IPS DF 6.9 (cell line): ENCODE measurements around the gene EREG.

ENCODE experiments used
- DNase-seq: peaks from one replicate; pipeline ENCODE4 v3.0.0-alpha.2; 2013; ENCODE audit warnings: low read depth, low spot score
- H3K27ac ChIP-seq: one replicate; pipeline ENCODE4 v1.5.1; 2013; ENCODE audit warnings: low read length, control low read depth
- H3K27me3 ChIP-seq: 2 replicates; pipeline ENCODE4 v1.6.1; 2013; ENCODE audit warnings: mild to moderate bottlenecking, low read length; ENCODE audit not compliant: control insufficient read depth, insufficient read depth
- H3K36me3 ChIP-seq: 2 replicates; pipeline ENCODE4 v1.6.1; 2013; ENCODE audit warnings: low read length; ENCODE audit not compliant: control insufficient read depth, insufficient read depth
- H3K4me1 ChIP-seq: 2 replicates; pipeline ENCODE4 v1.6.1; 2013; ENCODE audit warnings: low read length; ENCODE audit not compliant: control insufficient read depth, insufficient read depth
- H3K4me3 ChIP-seq: 2 replicates; pipeline ENCODE4 v1.5.1; 2013; ENCODE audit warnings: mild to moderate bottlenecking, low read length
- H3K9me3 ChIP-seq: 2 replicates; pipeline ENCODE4 v1.6.1; 2013; ENCODE audit warnings: low read length, inconsistent platforms; ENCODE audit not compliant: control insufficient read depth, insufficient read depth
- WGBS: extraction: QIAGEN DNeasy Blood & Tissue Kit; methylation state at CpG from one replicate; pipeline ENCODE4 v1.1.7; 2013; ENCODE audit warnings: mixed read lengths, missing lambda C conversion rate; ENCODE audit not compliant: insufficient read length, insufficient coverage; 5-methylcytosine and 5-hydroxymethylcytosine counted together

Gene EREG

DNA sequence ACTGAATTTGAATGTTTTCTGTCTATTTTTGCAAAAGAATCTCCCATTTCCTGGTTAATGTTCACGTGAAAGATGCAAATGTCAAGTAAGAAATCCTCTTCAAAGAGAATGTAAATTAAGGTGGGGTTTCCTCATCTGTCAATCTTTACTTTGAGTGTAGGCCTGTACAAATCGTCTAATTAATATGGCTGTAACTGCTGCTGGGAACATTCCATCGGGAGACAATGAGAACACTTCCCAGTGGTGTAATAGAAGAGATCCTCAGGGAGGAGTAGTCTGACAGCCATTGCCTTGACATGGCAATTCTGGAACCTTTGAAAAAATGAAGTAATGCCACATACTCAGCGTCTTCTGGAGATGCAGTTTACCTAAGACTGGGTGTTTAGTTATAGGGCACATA lies 3.7 kb downstream of the EREG start:
- peaks cover 3% of the 10 kb centered on the region; the same call in 1 of the 2 replicates for H3K27me3 ChIP-seq
- H3K36me3 ChIP-seq = no peaks in the 10 kb centered on the region
- H3K27ac ChIP-seq = no peak overlapping the region
- H3K9me3 ChIP-seq = no peaks in the 10 kb centered on the region
- WGBS = no CpG with 5 or more reads among the region's 4 CpGs
- DNase-seq = no peak
- H3K4me3 ChIP-seq = no peak overlapping the region
- no peaks in the 10 kb centered on the region; the same call in 1 of the 2 replicates for H3K4me1 ChIP-seq

DNA sequence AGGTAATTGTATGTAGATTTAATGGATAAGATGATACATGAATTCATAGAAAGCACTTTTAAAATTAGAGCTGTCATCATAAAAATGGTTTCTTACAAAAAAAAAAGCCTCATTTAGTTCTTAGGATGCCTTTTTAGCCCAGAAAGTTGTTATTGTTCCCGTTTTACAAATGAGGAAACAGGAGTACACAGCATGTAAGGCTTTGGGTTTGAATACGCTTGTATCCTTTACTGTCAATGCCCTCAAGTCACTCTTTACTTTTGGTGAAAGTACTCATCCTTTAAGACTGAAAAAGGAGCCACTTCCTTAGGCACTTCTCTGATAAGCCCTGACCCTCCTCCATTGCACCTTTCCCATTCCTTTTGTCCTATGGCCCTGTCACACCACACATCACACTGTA lies 4.9 kb downstream of the EREG start:
- H3K36me3 ChIP-seq = no peaks in the 10 kb centered on the region
- no peaks in the 10 kb centered on the region for H3K4me1 ChIP-seq
- WGBS = no CpG with 5 or more reads among the region's 2 CpGs

DNA sequence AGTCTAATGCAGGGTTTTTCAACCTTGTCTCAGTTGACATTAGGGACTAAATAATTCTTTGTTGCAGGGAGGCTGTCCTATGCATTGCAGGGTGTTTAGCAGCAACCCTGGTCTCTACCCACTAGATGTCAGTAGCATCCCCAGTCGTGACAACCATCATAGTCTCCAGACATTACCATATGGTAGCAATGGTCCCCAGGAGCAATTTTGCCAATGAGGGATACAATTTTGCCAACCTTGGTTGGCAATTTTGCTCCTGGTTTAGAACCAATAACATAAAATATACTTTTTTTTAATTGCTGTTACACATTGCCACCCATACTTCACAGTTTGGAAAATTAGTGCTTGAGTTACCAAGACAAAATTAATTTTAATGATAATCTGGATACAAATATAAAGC lies 6.0 kb downstream of the EREG start:
- Histone ChIP-seq H3K4me3 (no peak overlapping the region), H3K4me1 (no peaks in the 10 kb centered on the region), H3K9me3 (no peaks in the 10 kb centered on the region), H3K36me3 (no peaks in the 10 kb centered on the region), H3K27me3 (peaks cover 1% of the 10 kb centered on the region; the same call in 1 of the 2 replicates), H3K27ac (no peak overlapping the region)
- DNase-seq = no peak
- no CpG with 5 or more reads among the region's 1 CpG for WGBS

More for the DNA sequence above, 4.9 kb downstream of the EREG start:
- H3K27me3 ChIP-seq = peaks cover 1% of the 10 kb centered on the region; the same call in 1 of the 2 replicates
- DNase-seq = no peak
- H3K4me3 ChIP-seq = no peak overlapping the region
- H3K27ac ChIP-seq = no peak overlapping the region
- no peaks in the 10 kb centered on the region for H3K9me3 ChIP-seq

DNA sequence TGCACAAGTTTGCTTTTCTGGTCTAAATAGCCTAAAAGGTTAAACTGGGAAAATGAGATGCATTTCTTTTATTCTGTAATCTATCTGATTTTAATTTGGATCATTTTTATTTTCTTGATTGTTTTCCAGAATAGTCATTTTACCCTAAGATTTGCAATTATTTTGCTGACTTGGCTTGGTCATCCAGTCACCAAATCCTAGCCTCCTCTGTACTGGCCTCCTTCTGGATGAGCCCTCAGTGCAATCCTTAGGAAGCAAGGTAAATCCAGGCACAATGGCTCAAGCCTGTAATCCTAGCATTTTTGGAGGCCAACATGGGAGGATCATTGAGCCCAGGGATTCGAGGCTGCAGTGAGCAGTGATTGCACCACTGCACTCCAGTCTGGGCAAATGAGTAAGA lies 9.2 kb downstream of the EREG start:
- Histone ChIP-seq H3K36me3 (no peaks in the 10 kb centered on the region), H3K9me3 (no peaks in the 10 kb centered on the region), H3K4me1 (no peaks in the 10 kb centered on the region), H3K27me3 (no peaks in the 10 kb centered on the region), H3K27ac (no peak overlapping the region), H3K4me3 (no peak overlapping the region)
- no CpG with 5 or more reads among the region's 1 CpG for WGBS
- no peak for DNase-seq

DNA sequence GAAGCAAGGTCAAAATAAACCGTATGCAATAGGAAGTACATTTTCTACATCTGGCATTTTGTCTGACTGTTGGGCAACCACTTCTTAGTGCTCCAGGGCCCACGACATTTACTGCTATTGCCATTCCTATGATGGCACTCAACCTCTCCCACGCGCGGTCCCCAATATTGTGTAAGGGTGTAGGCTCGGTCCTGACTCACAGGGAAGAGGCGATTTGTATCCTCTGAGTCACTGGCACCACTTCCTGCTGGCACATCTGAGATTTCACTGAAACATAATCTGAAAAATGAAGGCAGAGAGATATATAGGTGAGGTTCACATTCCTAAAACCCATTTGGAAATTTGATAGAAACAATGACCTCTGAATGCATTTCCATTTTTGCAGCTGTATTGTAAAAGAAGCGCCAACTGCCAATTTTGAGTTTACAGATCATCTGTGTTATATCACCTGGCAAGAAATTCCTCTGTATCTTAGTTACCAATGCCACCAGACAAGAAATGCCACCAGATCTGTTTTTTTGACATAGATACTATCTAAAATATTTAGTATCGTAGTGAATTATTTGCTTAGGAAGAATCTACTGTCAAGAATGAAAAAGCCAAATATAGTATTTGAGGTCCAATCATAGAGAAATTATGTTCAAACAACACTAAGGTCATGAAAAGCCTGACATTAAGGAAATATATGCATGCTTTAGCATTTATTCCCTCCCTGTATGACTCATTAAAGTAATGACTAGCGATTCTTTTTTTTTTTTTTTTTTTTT lies 9.8 kb downstream of the EREG start:
- Histone ChIP-seq H3K9me3 (no peaks in the 10 kb centered on the region), H3K4me1 (no peaks in the 10 kb centered on the region), H3K27me3 (no peaks in the 10 kb centered on the region), H3K4me3 (no peak overlapping the region), H3K27ac (no peak overlapping the region), H3K36me3 (no peaks in the 10 kb centered on the region)
- DNase-seq = no peak
- no CpG with 5 or more reads among the region's 10 CpGs for WGBS

DNA sequence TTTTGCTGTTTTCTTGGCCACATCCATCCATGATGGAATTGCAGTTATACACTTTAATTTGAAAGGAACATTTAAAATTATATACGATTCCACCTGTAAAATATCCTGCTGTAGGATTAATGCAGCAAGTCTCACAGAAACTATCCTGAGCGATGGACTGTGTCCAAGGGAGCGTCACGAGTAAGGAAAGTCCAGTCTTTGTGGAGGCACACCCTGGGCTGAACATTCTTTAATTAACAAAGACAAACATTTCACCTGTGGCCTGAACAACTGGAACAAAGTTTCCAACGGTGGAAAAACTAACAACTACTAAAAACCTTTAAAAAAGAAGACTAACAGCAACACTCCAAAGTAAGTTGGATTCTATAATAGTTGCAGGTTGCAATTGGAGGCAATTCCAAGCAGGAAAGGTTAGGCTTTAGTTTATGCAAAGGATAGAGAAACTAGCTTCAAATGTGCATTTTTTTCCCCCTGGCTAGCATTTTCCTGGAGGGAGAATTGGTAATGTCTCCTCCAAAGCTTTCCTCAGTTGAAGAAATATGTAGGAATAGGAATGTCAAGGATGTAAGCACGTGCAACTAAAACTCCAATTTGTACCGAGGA lies 11.0 kb downstream of the EREG start:
- no CpG with 5 or more reads among the region's 7 CpGs for WGBS
- no peaks in the 10 kb centered on the region for H3K9me3 ChIP-seq

DNA sequence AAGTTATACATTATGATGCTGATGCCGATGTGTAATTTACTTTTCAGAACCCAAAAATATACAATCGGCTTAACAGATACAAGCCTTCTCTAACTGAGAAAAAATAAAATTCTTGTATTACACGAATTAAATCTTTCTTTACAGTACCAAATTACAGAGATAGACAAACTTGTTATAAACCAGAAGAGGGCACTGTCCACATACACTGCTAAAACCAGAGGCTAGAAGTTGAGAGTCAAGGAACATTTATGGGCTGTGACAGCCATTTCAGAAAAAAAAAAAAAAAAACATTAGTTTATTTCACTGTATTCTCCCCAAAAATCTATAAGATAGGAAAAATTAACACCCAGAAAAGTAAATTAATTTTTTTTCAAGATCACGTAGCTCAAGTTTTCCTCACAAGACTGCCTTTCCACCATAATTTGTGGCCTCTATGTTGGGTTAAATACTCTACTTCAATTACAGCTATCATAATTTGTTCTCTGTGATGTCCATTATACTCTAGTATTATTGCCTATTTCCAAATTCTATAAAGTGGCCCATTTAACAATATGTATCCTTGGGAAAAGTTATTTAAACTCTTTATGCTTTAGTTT lies 12.0 kb downstream of the EREG start:
- no peak overlapping the region for H3K27ac ChIP-seq
- no peaks in the 10 kb centered on the region for H3K36me3 ChIP-seq
- no peaks in the 10 kb centered on the region for H3K4me1 ChIP-seq
- DNase-seq = no peak
- no peaks in the 10 kb centered on the region for H3K27me3 ChIP-seq
- H3K9me3 ChIP-seq = no peaks in the 10 kb centered on the region
- H3K4me3 ChIP-seq = no peak overlapping the region
- no CpG with 5 or more reads among the region's 4 CpGs for WGBS

More for the DNA sequence above, 11.0 kb downstream of the EREG start:
- no peak for DNase-seq
- no peak overlapping the region for H3K27ac ChIP-seq
- H3K4me3 ChIP-seq = no peak overlapping the region
- H3K36me3 ChIP-seq = no peaks in the 10 kb centered on the region
- no peaks in the 10 kb centered on the region for H3K27me3 ChIP-seq
- no peaks in the 10 kb centered on the region for H3K4me1 ChIP-seq

DNA sequence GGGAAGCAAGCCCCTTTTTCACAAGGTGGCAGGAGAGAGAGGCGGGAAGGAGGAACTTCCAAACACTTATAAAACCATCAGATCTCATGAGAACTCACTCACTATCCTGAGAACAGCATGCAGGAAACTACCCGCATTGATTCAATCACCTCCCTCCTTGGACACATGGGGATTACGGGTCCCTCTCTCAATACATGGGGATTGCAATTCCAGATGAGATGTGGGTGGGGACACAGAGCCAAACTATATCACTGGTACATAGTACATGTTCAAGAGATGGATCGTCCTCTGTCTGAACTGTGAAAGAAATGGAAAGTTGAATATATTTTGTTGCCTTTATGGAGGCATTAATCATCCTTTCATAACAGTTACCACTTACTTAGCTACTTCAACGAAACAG lies 12.8 kb downstream of the EREG start:
- no peak overlapping the region for H3K27ac ChIP-seq
- no peak overlapping the region for H3K4me3 ChIP-seq
- DNase-seq = no peak
- H3K9me3 ChIP-seq = no peaks in the 10 kb centered on the region
- no peaks in the 10 kb centered on the region for H3K36me3 ChIP-seq
- no peaks in the 10 kb centered on the region for H3K4me1 ChIP-seq
- no peaks in the 10 kb centered on the region for H3K27me3 ChIP-seq
- no CpG with 5 or more reads among the region's 5 CpGs for WGBS

DNA sequence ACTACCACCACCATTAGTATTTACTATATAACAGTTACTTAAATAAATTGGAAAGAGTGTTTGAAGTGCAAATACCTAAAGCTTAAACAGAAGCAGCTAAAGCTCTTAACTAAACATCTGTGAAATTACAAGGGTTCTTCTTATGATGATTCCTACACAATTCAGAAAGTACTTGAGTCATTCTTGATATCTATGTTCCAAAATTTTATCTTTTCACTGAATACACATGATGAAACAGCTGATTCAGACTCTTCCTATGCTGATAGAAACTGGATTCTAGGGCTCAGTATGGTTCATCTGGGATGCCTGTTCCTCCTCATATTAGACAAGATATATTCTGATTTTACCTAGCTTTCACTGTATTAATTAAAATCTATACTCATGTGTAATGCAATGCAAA lies 13.6 kb downstream of the EREG start:
- Histone ChIP-seq H3K27ac (no peak overlapping the region), H3K4me1 (no peaks in the 10 kb centered on the region)
- DNase-seq = no peak

DNA sequence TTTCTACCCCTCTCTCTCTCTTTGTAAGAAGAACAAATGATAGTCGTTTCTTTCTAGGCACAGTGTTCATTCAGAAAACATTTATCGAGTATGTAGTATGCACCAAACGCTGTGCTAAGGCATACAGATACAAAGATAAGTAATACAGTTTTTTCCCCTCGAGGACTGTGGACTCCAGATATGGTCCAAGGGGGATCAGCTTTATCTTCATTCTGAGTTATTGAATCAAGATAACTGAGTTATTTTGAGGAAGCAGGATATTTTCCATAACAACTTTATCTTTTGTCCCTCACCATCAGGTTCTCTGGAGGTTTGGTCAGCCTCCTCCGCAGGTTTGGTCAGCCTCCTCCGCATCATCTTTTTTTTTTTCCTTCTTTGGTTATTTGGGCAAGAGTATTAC lies 15.0 kb downstream of the EREG start:
- DNase-seq = no peak
- Histone ChIP-seq H3K4me1 (no peaks in the 10 kb centered on the region), H3K4me3 (no peak overlapping the region), H3K27me3 (no peaks in the 10 kb centered on the region), H3K27ac (no peak overlapping the region), H3K36me3 (no peaks in the 10 kb centered on the region), H3K9me3 (no peaks in the 10 kb centered on the region)
- WGBS = no CpG with 5 or more reads among the region's 6 CpGs

More for the DNA sequence above, 13.6 kb downstream of the EREG start:
- H3K27me3 ChIP-seq = no peaks in the 10 kb centered on the region
- no peaks in the 10 kb centered on the region for H3K9me3 ChIP-seq
- no peak overlapping the region for H3K4me3 ChIP-seq
- H3K36me3 ChIP-seq = no peaks in the 10 kb centered on the region
